Liver (tissue), 9 donors: ENCODE results near the gene RGS12. TPM values are rescaled to one million over a fixed set of nuclear protein-coding genes. Genes with fewer than 3 reads are reported as not detected.

Experiments used
- DNase-seq: peaks from one replicate; pipeline ENCODE4 v3.0.0-alpha.2; 2017; ENCODE audit warnings: low spot score
- H3K27ac ChIP-seq, 2 donors: one replicate each; pipeline ENCODE4 v1.7.0; 2013; ENCODE audit warnings: inconsistent platforms in 2 of 2, low read length in 2 of 2, control low read depth in 1 of 2, low read depth in 1 of 2, mild to moderate bottlenecking in 1 of 2
- H3K27me3 ChIP-seq, 4 donors: one replicate each; pipeline versions ENCODE4 v1.6.1 to v1.7.0; 2013; ENCODE audit warnings: low read length in 3 of 4, inconsistent platforms in 1 of 4, mild to moderate bottlenecking in 1 of 4, moderate library complexity in 1 of 4; ENCODE audit not compliant: control insufficient read depth in 4 of 4, insufficient read depth in 4 of 4
- H3K36me3 ChIP-seq, 4 donors: one replicate each; pipeline versions ENCODE4 v1.6.1 to v1.7.0; 2013; ENCODE audit warnings: low read length in 3 of 4, mild to moderate bottlenecking in 3 of 4, low read depth in 1 of 4, moderate library complexity in 1 of 4; ENCODE audit not compliant: control insufficient read depth in 4 of 4, insufficient read depth in 3 of 4
- H3K4me1 ChIP-seq, 4 donors: one replicate each; pipeline versions ENCODE4 v1.6.1 to v1.7.0; 2013; ENCODE audit warnings: low read length in 3 of 4, mild to moderate bottlenecking in 3 of 4, moderate library complexity in 1 of 4; ENCODE audit not compliant: control insufficient read depth in 4 of 4, insufficient read depth in 4 of 4
- H3K4me3 ChIP-seq, 3 donors: one replicate each; pipeline versions ENCODE4 v1.6.1 to v1.7.0; 2013; ENCODE audit warnings: low read length in 3 of 3, control low read depth in 1 of 3, low read depth in 1 of 3, mild to moderate bottlenecking in 1 of 3
- H3K9ac ChIP-seq, 2 donors: one replicate each; pipeline ENCODE4 v1.7.0; 2013; ENCODE audit warnings: low read length in 2 of 2, mild to moderate bottlenecking in 2 of 2, moderate library complexity in 2 of 2, control low read depth in 1 of 2, low read depth in 1 of 2
- H3K9me3 ChIP-seq, 4 donors: one replicate each; pipeline versions ENCODE4 v1.6.1 to v1.7.0; 2013; ENCODE audit warnings: low read length in 3 of 4; ENCODE audit not compliant: control insufficient read depth in 4 of 4
- ATF3 ChIP-seq: IDR thresholded peaks from 2 replicates; pipeline ENCODE4 v1.6.1; 2016; ENCODE audit warnings: antibody characterized with exemption
- GABPA ChIP-seq, 2 donors: IDR thresholded peaks in 1 of 2; conservative IDR thresholded peaks in 1 of 2; 2 replicates each; pipeline ENCODE4 v1.6.1; 2016; ENCODE audit warnings: antibody characterized with exemption in 2 of 2, mild to moderate bottlenecking in 1 of 2, moderate library complexity in 1 of 2
- HNF4A ChIP-seq, 2 donors: conservative IDR thresholded peaks; 2 replicates each; pipeline ENCODE4 v1.6.1; 2016; ENCODE audit warnings: antibody characterized with exemption in 2 of 2, mild to moderate bottlenecking in 2 of 2
- RAD21 ChIP-seq, 2 donors: IDR thresholded peaks; 2 replicates each; pipeline ENCODE4 v1.6.1; 2016; ENCODE audit warnings: antibody characterized with exemption in 2 of 2, mild to moderate bottlenecking in 2 of 2
- REST ChIP-seq: IDR thresholded peaks from 2 replicates; pipeline ENCODE4 v1.6.1; 2016; ENCODE audit warnings: antibody characterized with exemption, mild to moderate bottlenecking
- TAF1 ChIP-seq: conservative IDR thresholded peaks from 2 replicates; pipeline ENCODE4 v1.6.1; 2016; ENCODE audit warnings: antibody characterized with exemption, mild to moderate bottlenecking
- ZBTB33 ChIP-seq: IDR thresholded peaks from 2 replicates; pipeline ENCODE4 v1.6.1; 2016; ENCODE audit warnings: antibody characterized with exemption
- WGBS: extraction: QIAGEN DNeasy Blood & Tissue Kit; methylation state at CpG from one replicate; pipeline ENCODE4 v1.1.7; 2013; 5-methylcytosine and 5-hydroxymethylcytosine counted together
- polyA plus RNA-seq, 2 donors: library from polyadenylated mRNA; stranded (reverse) in 1 of 2; unstranded in 1 of 2; fragments of 200-250 nt in 1 of 2; fragments of >200 nt in 1 of 2; fragmentation: Nextera tagmentation in 1 of 2; extraction: Ambion mirVana in 1 of 2; gene quantifications; one replicate each; pipeline versions ENCODE4 v1.2.1 to v1.2.3, GENCODE V29; 2013 to 2015
- total RNA-seq, 2 donors: library from RNA; depleted of rRNA; stranded (reverse); fragments of >200 nt; gene quantifications; one replicate each; pipeline ENCODE4 v1.2.3, GENCODE V29; 2014
- donor health status: healthy.
- donor health status: healthy.
- donor health status: healthy.
- donor health status: healthy.
- donor health status: healthy.

The RGS12 gene
- total and polyA plus RNA-seq, 4 donors: 6.4 to 23.2 (median 11.5) TPM

GRCh38 chr4:3276986-3277385, 15.8 kb upstream of the RGS12 start:
- no peak overlapping the region for H3K9ac ChIP-seq
- no peaks in the 10 kb centered on the region for H3K27me3 ChIP-seq
- H3K36me3 ChIP-seq: no peaks in the 10 kb centered on the region
- no peaks in the 10 kb centered on the region for H3K4me1 ChIP-seq
- no peaks in the 10 kb centered on the region for H3K9me3 ChIP-seq
- no peak overlapping the region for H3K4me3 ChIP-seq
- TF ChIP-seq GABPA (IDR thresholded peaks at IDR 0.05 in 1 of 2, conservative IDR thresholded peaks at IDR 0.05 in 1 of 2): no peak
- TF ChIP-seq REST: no peak
- no peak for TF ChIP-seq ZBTB33
- TF ChIP-seq ATF3: no peak
- no peak overlapping the region for H3K27ac ChIP-seq
- DNase-seq: no peak
- 85% methylated on average over 9 of the region's 9 CpGs for WGBS

GRCh38 chr4:3280466-3280865, 12.4 kb upstream of the RGS12 start:
- Histone ChIP-seq H3K4me1 (no peaks in the 10 kb centered on the region), H3K9ac (no peak overlapping the region), H3K4me3 (no peak overlapping the region), H3K36me3 (no peaks in the 10 kb centered on the region), H3K27ac (no peak overlapping the region), H3K9me3 (no peaks in the 10 kb centered on the region), H3K27me3 (no peaks in the 10 kb centered on the region)
- DNase-seq: no peak
- TF ChIP-seq HNF4A (conservative IDR thresholded peaks at IDR 0.05) (no peak), TAF1 (no peak)
- WGBS: 95% methylated on average over 3 of the region's 3 CpGs

- no peaks in the 10 kb centered on the region for H3K9me3 ChIP-seq
- H3K36me3 ChIP-seq: peaks cover 0 to 2% (median 0%) of the 10 kb centered on the region in 4 donors
- no peak for DNase-seq
- 77% methylated on average over 6 of the region's 6 CpGs for WGBS
- no peak overlapping the region for H3K4me3 ChIP-seq
- no peak for TF ChIP-seq RAD21 (IDR thresholded peaks at IDR 0.05)
- TF ChIP-seq HNF4A (conservative IDR thresholded peaks at IDR 0.05): no peak
- H3K9ac ChIP-seq: no peak overlapping the region
- no peaks in the 10 kb centered on the region for H3K4me1 ChIP-seq
- no peak overlapping the region for H3K27ac ChIP-seq
- peaks cover 0 to 2% (median 0%) of the 10 kb centered on the region in 4 donors for H3K27me3 ChIP-seq
Measured at GRCh38 chr4:3283483-3283882, 9.3 kb upstream of the RGS12 start.
